Measurements from ENCODE around the gene SDK1.

The SDK1 gene

DNA sequence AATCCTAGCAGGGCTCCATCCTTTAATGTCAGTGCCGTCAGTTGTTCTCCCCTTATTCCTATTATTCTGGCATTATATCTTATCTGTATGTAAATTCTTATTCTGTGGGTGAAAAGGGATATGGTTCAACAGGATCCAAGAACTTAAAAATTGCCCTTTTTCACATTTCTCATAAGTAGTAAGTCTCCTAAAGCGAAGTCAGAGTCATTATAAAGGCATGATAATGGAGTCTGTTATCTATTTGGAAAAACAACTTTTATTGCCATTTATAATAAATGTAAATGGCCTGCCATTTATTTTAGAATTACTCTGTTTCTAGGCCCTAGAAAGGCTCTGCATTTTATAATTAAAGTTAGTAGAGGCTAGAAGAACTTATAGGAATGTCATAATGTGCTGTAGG is 31.3 kb downstream of the SDK1 start:
- Histone ChIP-seq H4K91ac (ENCODE audit: low read depth, low read length) (no peak overlapping the region), H2BK5ac (ENCODE audit: low read depth, low read length, poor library complexity) (no peak overlapping the region), H4K8ac (ENCODE audit: low read depth, low read length) (no peak overlapping the region), H3K36me3 (ENCODE audit: control insufficient read depth in 1 of 2, insufficient read depth in 2 of 2, low read length in 2 of 2) (peaks cover 0 to 2% of the 10 kb centered on the region in 2 experiments), H3K9ac (ENCODE audit: low read length) (no peak overlapping the region), H3K18ac (ENCODE audit: low read length) (no peak overlapping the region), H2BK12ac (ENCODE audit: low read length) (no peak overlapping the region), H3K79me1 (ENCODE audit: low read length) (no peaks in the 10 kb centered on the region), H3K27me3 (ENCODE audit: insufficient read depth, low read length) (no peaks in the 10 kb centered on the region), H2AFZ (ENCODE audit: insufficient read depth, low read length, poor library complexity) (no peak overlapping the region), H3K4me3 (ENCODE audit: low read depth, low read length) (no peak overlapping the region), H2BK120ac (ENCODE audit: insufficient read depth, low read length, poor library complexity) (no peak overlapping the region), H3K79me2 (ENCODE audit: control insufficient read depth, insufficient read depth, low read length, poor library complexity) (peaks cover 2% of the 10 kb centered on the region), H3K14ac (ENCODE audit: low read length) (no peak overlapping the region), H3K9me3 (ENCODE audit: insufficient read depth, low read depth, low read length) (no peaks in the 10 kb centered on the region), H3K4me2 (ENCODE audit: low read length) (no peak overlapping the region), H2AK5ac (ENCODE audit: low read length) (no peak overlapping the region), H3K23ac (ENCODE audit: low read length) (no peak overlapping the region), H4K12ac (ENCODE audit: low read depth, low read length) (no peak overlapping the region), H3K4ac (ENCODE audit: low read depth, low read length) (no peak overlapping the region), H3K4me1 (ENCODE audit: control insufficient read depth in 1 of 2, insufficient read depth in 2 of 2, low read length in 2 of 2) (peaks cover 3 to 5% of the 10 kb centered on the region in 2 experiments), H3K27ac (ENCODE audit: low read depth, low read length) (no peak overlapping the region)
- DNase-seq, result no peak
- no CpG with 5 or more reads among the region's 2 CpGs for WGBS (ENCODE audit: extremely low coverage, insufficient coverage, insufficient read length)

DNA sequence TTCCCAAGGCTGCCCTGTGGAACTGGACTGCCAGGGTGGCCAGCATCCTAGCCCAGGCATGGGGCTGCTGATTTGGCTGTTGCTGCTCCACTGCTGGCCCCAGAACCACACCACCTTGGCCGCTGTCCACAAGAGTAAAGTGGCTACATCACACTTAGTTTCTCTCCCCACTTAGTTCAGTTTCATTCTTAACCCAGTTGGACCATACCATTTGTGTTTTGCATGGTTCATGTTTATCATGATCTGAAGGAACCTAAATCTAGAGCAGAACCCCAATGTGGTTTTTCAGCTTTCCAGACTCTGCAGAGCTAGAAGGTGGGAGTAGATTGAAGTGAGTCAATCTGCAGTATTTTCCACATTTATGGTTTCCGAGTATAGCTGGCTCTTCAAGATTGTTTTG is 32.8 kb downstream of the SDK1 start:
- Histone ChIP-seq H3K4me3 (ENCODE audit: low read depth, low read length) (no peak overlapping the region), H3K9me3 (ENCODE audit: insufficient read depth, low read depth, low read length) (no peaks in the 10 kb centered on the region), H3K23ac (ENCODE audit: low read length) (no peak overlapping the region), H2BK120ac (ENCODE audit: insufficient read depth, low read length, poor library complexity) (no peak overlapping the region), H2AK5ac (ENCODE audit: low read length) (no peak overlapping the region), H4K12ac (ENCODE audit: low read depth, low read length) (no peak overlapping the region), H3K27me3 (ENCODE audit: insufficient read depth, low read length) (no peaks in the 10 kb centered on the region), H4K8ac (ENCODE audit: low read depth, low read length) (no peak overlapping the region), H3K36me3 (ENCODE audit: control insufficient read depth in 1 of 2, insufficient read depth in 2 of 2, low read length in 2 of 2) (peaks cover 0 to 2% of the 10 kb centered on the region in 2 experiments), H3K18ac (ENCODE audit: low read length) (no peak overlapping the region), H3K9ac (ENCODE audit: low read length) (no peak overlapping the region), H2BK12ac (ENCODE audit: low read length) (no peak overlapping the region), H4K91ac (ENCODE audit: low read depth, low read length) (no peak overlapping the region), H3K79me2 (ENCODE audit: control insufficient read depth, insufficient read depth, low read length, poor library complexity) (peaks cover 2% of the 10 kb centered on the region), H3K4me2 (ENCODE audit: low read length) (no peak overlapping the region), H2BK5ac (ENCODE audit: low read depth, low read length, poor library complexity) (no peak overlapping the region), H3K79me1 (ENCODE audit: low read length) (no peaks in the 10 kb centered on the region), H2AFZ (ENCODE audit: insufficient read depth, low read length, poor library complexity) (no peak overlapping the region), H3K14ac (ENCODE audit: low read length) (no peak overlapping the region), H3K27ac (ENCODE audit: low read depth, low read length) (no peak overlapping the region), H3K4me1 (ENCODE audit: control insufficient read depth in 1 of 2, insufficient read depth in 2 of 2, low read length in 2 of 2) (peaks cover 3 to 5% of the 10 kb centered on the region in 2 experiments), H3K4ac (ENCODE audit: low read depth, low read length) (no peak overlapping the region)
- DNase-seq, result no peak
- WGBS (ENCODE audit: extremely low coverage, insufficient coverage, insufficient read length), result no CpG with 5 or more reads among the region's 2 CpGs

DNA sequence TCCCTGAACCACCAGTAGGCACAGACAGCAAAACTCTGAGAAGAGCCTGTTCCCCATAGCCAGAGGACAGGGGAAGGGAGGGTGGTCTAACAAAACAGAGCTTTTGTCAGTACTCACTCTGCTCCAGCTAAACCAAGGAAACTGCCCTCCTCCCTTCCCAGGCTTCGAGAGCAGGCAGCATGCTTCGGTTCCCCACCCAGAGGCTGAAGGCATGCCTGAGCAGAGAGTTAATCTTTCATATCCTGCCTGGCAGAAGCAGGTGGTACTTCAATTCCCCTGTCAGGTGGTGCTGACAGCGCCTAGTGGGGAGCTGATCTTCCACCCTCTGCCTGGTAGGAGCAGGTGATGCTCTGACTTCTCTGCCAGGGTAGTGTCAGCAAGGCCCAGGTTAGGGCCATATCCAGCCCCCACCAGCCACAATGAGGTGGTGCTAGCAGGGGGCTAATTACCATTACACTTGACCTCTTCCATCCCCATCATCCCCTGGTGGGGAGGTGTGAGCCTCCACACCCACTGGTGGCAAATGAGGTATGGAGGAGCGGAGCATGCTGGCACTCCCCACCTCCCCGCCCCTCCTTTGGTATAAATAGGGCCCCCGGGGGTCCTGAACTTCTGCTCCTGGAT is 35.1 kb downstream of the SDK1 start:
- H4K12ac ChIP-seq (ENCODE audit: low read depth, low read length), result no peak overlapping the region
- no peak overlapping the region for H4K91ac ChIP-seq (ENCODE audit: low read depth, low read length)
- H3K4me3 ChIP-seq (ENCODE audit: low read depth, low read length), result no peak overlapping the region
- H3K79me1 ChIP-seq (ENCODE audit: low read length), result no peaks in the 10 kb centered on the region
- no peak overlapping the region for H3K27ac ChIP-seq (ENCODE audit: low read depth, low read length)
- H2AFZ ChIP-seq (ENCODE audit: insufficient read depth, low read length, poor library complexity), result no peak overlapping the region
- no peaks in the 10 kb centered on the region for H3K36me3 ChIP-seq (ENCODE audit: control insufficient read depth in 1 of 2, insufficient read depth in 2 of 2, low read length in 2 of 2)
- H3K9ac ChIP-seq (ENCODE audit: low read length), result no peak overlapping the region
- no peak overlapping the region for H3K14ac ChIP-seq (ENCODE audit: low read length)
- WGBS (ENCODE audit: extremely low coverage, insufficient coverage, insufficient read length), result no CpG with 5 or more reads among the region's 6 CpGs
- H3K4me1 ChIP-seq (ENCODE audit: control insufficient read depth in 1 of 2, insufficient read depth in 2 of 2, low read length in 2 of 2), result peaks cover 3 to 5% of the 10 kb centered on the region in 2 experiments
- H3K23ac ChIP-seq (ENCODE audit: low read length), result no peak overlapping the region
- no peak overlapping the region for H3K4me2 ChIP-seq (ENCODE audit: low read length)
- H2BK120ac ChIP-seq (ENCODE audit: insufficient read depth, low read length, poor library complexity), result no peak overlapping the region
- no peaks in the 10 kb centered on the region for H3K27me3 ChIP-seq (ENCODE audit: insufficient read depth, low read length)
- peaks cover 2% of the 10 kb centered on the region for H3K79me2 ChIP-seq (ENCODE audit: control insufficient read depth, insufficient read depth, low read length, poor library complexity)
- no peak overlapping the region for H3K18ac ChIP-seq (ENCODE audit: low read length)
- peak overlapping the region; percentile 0 for H3K4ac ChIP-seq (ENCODE audit: low read depth, low read length)
- no peak overlapping the region for H2BK12ac ChIP-seq (ENCODE audit: low read length)
- H2BK5ac ChIP-seq (ENCODE audit: low read depth, low read length, poor library complexity), result no peak overlapping the region
- no peak overlapping the region for H4K8ac ChIP-seq (ENCODE audit: low read depth, low read length)
- no peak overlapping the region for H2AK5ac ChIP-seq (ENCODE audit: low read length)
- H3K9me3 ChIP-seq (ENCODE audit: insufficient read depth, low read depth, low read length), result no peaks in the 10 kb centered on the region
- DNase-seq, result no peak

DNA sequence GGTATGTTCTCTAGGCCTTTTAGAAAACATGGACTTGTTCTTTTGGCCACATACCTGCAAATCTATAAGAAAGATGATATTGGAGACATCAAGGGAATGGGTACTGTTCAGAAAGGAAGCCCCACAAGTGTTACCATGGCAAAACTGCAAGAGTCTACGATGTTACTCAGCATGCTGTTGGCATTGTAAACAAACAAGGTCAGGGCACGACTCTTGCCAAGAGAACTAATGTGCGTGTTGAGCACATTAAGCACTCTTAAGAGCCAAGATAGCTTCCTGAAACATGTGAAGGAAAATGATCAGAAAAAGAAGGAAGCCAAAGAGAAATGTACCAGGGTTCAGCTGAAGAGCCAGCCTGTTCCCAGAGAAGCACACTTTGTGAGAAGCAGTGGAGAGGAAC is 37.1 kb downstream of the SDK1 start:
- DNase-seq, result no peak
- Histone ChIP-seq H3K9me3 (ENCODE audit: insufficient read depth, low read depth, low read length) (no peaks in the 10 kb centered on the region), H4K8ac (ENCODE audit: low read depth, low read length) (no peak overlapping the region), H3K79me2 (ENCODE audit: control insufficient read depth, insufficient read depth, low read length, poor library complexity) (peaks cover 2% of the 10 kb centered on the region), H4K12ac (ENCODE audit: low read depth, low read length) (no peak overlapping the region), H3K4me3 (ENCODE audit: low read depth, low read length) (no peak overlapping the region), H2BK5ac (ENCODE audit: low read depth, low read length, poor library complexity) (no peak overlapping the region), H3K27ac (ENCODE audit: low read depth, low read length) (no peak overlapping the region), H2AFZ (ENCODE audit: insufficient read depth, low read length, poor library complexity) (no peak overlapping the region), H3K18ac (ENCODE audit: low read length) (no peak overlapping the region), H3K36me3 (ENCODE audit: control insufficient read depth in 1 of 2, insufficient read depth in 2 of 2, low read length in 2 of 2) (no peaks in the 10 kb centered on the region), H3K27me3 (ENCODE audit: insufficient read depth, low read length) (no peaks in the 10 kb centered on the region), H2AK5ac (ENCODE audit: low read length) (no peak overlapping the region), H3K14ac (ENCODE audit: low read length) (no peak overlapping the region), H2BK12ac (ENCODE audit: low read length) (no peak overlapping the region), H3K4me2 (ENCODE audit: low read length) (no peak overlapping the region), H2BK120ac (ENCODE audit: insufficient read depth, low read length, poor library complexity) (no peak overlapping the region), H4K91ac (ENCODE audit: low read depth, low read length) (no peak overlapping the region), H3K79me1 (ENCODE audit: low read length) (no peaks in the 10 kb centered on the region), H3K23ac (ENCODE audit: low read length) (no peak overlapping the region), H3K4me1 (ENCODE audit: control insufficient read depth in 1 of 2, insufficient read depth in 2 of 2, low read length in 2 of 2) (peaks cover 0 to 3% of the 10 kb centered on the region in 2 experiments), H3K9ac (ENCODE audit: low read length) (no peak overlapping the region), H3K4ac (ENCODE audit: low read depth, low read length) (no peak overlapping the region)
- no CpG with 5 or more reads among the region's 3 CpGs for WGBS (ENCODE audit: extremely low coverage, insufficient coverage, insufficient read length)

All from trophoblast cell (in vitro differentiated cells and primary cell).